HEK293 (cell line): ENCODE measurements around the gene SLC46A2.

Source experiments
- CTCF ChIA-PET: fragments of 350-600 bp; formaldehyde crosslinking; extraction: SDS; loops from one replicate; lab custom pipeline; 2021; ENCODE audit warnings: antibody characterized with exemption; lab: Yijun Ruan, JAX
- POLR2A ChIA-PET: fragments of 300-600 bp; formaldehyde crosslinking; extraction: SDS; loops from one replicate; lab custom pipeline; 2020; ENCODE audit warnings: antibody characterized with exemption, inconsistent platforms; lab: Yijun Ruan, JAX
- H3K27ac ChIP-seq: fragments of 200-500 bp; sonication (Bioruptor generic); 2 replicates; pipeline ENCODE4 v1.5.1; 2014; ENCODE audit warnings: low read depth, low read length, control low read depth, inconsistent platforms; ENCODE audit errors: extremely low read depth
- H3K36me3 ChIP-seq, 2 experiments: fragments of 200-500 bp in 1 of 2; sonication (Bioruptor generic) in 1 of 2; 1 replicate in 1 of 2; 2 replicates in 1 of 2; pipeline ENCODE4 v1.5.1; 2014 to 2017; ENCODE audit warnings: inconsistent platforms in 2 of 2, low read length in 2 of 2; ENCODE audit not compliant: control insufficient read depth in 2 of 2, insufficient read depth in 1 of 2
- H3K4me1 ChIP-seq: fragments of 200-500 bp; sonication (Bioruptor generic); 2 replicates; pipeline ENCODE4 v1.5.1; 2014; ENCODE audit warnings: mild to moderate bottlenecking, low read length, inconsistent platforms; ENCODE audit not compliant: control insufficient read depth, insufficient read depth
- H3K4me3 ChIP-seq: 2 replicates; pipeline ENCODE4 v1.5.1; 2011; ENCODE audit warnings: low read depth, mild to moderate bottlenecking, control low read depth, low read length, moderate library complexity
- H3K9me3 ChIP-seq: fragments of 200-500 bp; sonication (Bioruptor generic); 2 replicates; pipeline ENCODE4 v1.5.1; 2014; ENCODE audit warnings: low read depth, low read length, inconsistent platforms; ENCODE audit not compliant: control insufficient read depth, insufficient read depth
- PRDM4 ChIP-seq: fragments of 450-650 bp; formaldehyde crosslinking; IDR thresholded peaks from 2 replicates; pipeline ENCODE4 v1.5.1; 2017; ENCODE audit warnings: missing biosample characterization, missing genetic modification characterization
- RBAK ChIP-seq: fragments of 450-650 bp; formaldehyde crosslinking; IDR thresholded peaks from 2 replicates; pipeline ENCODE4 v1.5.1; 2016; ENCODE audit warnings: missing biosample characterization, missing genetic modification characterization
- TRIM28 ChIP-seq: IDR thresholded peaks from 2 replicates; pipeline ENCODE4 v1.6.1; 2011; ENCODE audit warnings: low read length, control low read depth, borderline replicate concordance
- ZBTB11 ChIP-seq: fragments of 450-650 bp; formaldehyde crosslinking; conservative IDR thresholded peaks from 2 replicates; pipeline ENCODE4 v1.5.1; 2016; ENCODE audit warnings: low read depth, missing biosample characterization, missing genetic modification characterization
- ZBTB6 ChIP-seq: fragments of 450-650 bp; formaldehyde crosslinking; IDR thresholded peaks from 2 replicates; pipeline ENCODE4 v1.5.1; 2017; ENCODE audit warnings: missing biosample characterization, missing genetic modification characterization
- ZNF175 ChIP-seq: fragments of 450-650 bp; formaldehyde crosslinking; IDR thresholded peaks from 2 replicates; pipeline ENCODE4 v1.5.1; 2016; ENCODE audit warnings: missing biosample characterization, missing genetic modification characterization
- ZNF391 ChIP-seq: fragments of 450-650 bp; formaldehyde crosslinking; IDR thresholded peaks from 2 replicates; pipeline ENCODE4 v1.5.1; 2016; ENCODE audit warnings: low read depth, missing biosample characterization, missing genetic modification characterization, borderline replicate concordance
- ZNF518A ChIP-seq: fragments of 450-650 bp; formaldehyde crosslinking; conservative IDR thresholded peaks from 2 replicates; pipeline ENCODE4 v1.5.1; 2016; ENCODE audit warnings: low read depth, missing biosample characterization, missing genetic modification characterization
- ZNF548 ChIP-seq: fragments of 450-650 bp; formaldehyde crosslinking; IDR thresholded peaks from 2 replicates; pipeline ENCODE4 v1.5.1; 2016; ENCODE audit warnings: missing biosample characterization, missing genetic modification characterization
- ZNF549 ChIP-seq: fragments of 450-650 bp; IDR thresholded peaks from 2 replicates; pipeline ENCODE4 v1.5.1; 2018; ENCODE audit warnings: missing biosample characterization, missing genetic modification characterization, mild to moderate bottlenecking, inconsistent platforms, moderate library complexity
- ZNF654 ChIP-seq: fragments of 450-650 bp; formaldehyde crosslinking; IDR thresholded peaks from 2 replicates; pipeline ENCODE4 v1.5.1; 2016; ENCODE audit warnings: low read depth, missing biosample characterization, missing genetic modification characterization
- ZNF76 ChIP-seq: fragments of 450-650 bp; formaldehyde crosslinking; IDR thresholded peaks from 2 replicates; pipeline ENCODE4; 2016; ENCODE audit warnings: low read depth, missing biosample characterization, missing genetic modification characterization, borderline replicate concordance
- ZNF785 ChIP-seq: fragments of 450-650 bp; formaldehyde crosslinking; IDR thresholded peaks from 2 replicates; pipeline ENCODE4 v1.5.1; 2016; ENCODE audit warnings: missing biosample characterization, missing genetic modification characterization
- ZSCAN30 ChIP-seq: fragments of 450-650 bp; IDR thresholded peaks from 2 replicates; pipeline ENCODE4 v1.5.1; 2018; ENCODE audit warnings: missing biosample characterization, mild to moderate bottlenecking, missing genetic modification characterization, moderate library complexity

The SLC46A2 gene

GRCh38 chr9:112880650-112881049, 10.0 kb downstream of the SLC46A2 start:
- Histone ChIP-seq H3K9me3 (no peaks in the 10 kb centered on the region), H3K27ac (no peak overlapping the region), H3K4me1 (no peaks in the 10 kb centered on the region), H3K36me3 (peaks cover 3 to 14% of the 10 kb centered on the region in 2 experiments; a peak in 2 of 3 replicates), H3K4me3 (no peak overlapping the region)
- ChIA-PET POLR2A (no interaction called here), CTCF (interaction anchor here (1.2 kb wide), 1 partner anchor 22 kb away, joined by 4 read pairs; no protein-coding TSS in a partner anchor)
- no peak for TF ChIP-seq ZNF518A
- no peak for TF ChIP-seq ZSCAN30 (tag by site-specific recombination)
- TF ChIP-seq ZNF391 (tag by site-specific recombination): no peak
- TF ChIP-seq ZNF654: no peak
- no peak for TF ChIP-seq ZNF785 (tag by site-specific recombination)
- no peak for TF ChIP-seq ZNF76
- no peak for TF ChIP-seq ZNF548 (tag by site-specific recombination)
- no peak for TF ChIP-seq PRDM4 (tag by site-specific recombination)

DNA sequence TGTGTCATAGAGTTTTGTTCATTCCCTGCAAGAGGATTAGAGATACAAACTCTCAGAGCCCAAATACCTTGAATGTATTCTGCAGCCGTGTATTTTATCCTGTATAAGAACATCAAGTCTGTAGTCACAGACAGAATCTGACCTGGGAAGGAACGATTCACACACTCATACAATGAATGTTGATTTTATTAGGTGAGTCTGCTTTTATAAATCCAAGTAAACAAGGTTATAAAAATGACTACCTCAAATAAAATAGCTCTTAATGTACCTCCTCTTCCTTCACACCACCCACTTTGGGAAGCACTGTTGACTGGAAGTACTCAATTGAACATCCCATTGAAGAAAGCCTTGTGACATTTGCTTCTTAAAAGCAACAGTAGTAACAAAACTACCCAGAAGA, 11.9 kb downstream of the SLC46A2 start:
- Histone ChIP-seq H3K4me3 (no peak overlapping the region), H3K36me3 (peaks cover 3 to 21% of the 10 kb centered on the region in 2 experiments; a peak in 2 of 3 replicates), H3K27ac (no peak overlapping the region), H3K9me3 (no peaks in the 10 kb centered on the region), H3K4me1 (no peaks in the 10 kb centered on the region)
- CTCF ChIA-PET: interaction anchor here (1.0 kb wide), 2 partner anchors 9 to 24 kb away, joined by 3 to 5 read pairs; no protein-coding TSS in a partner anchor
- POLR2A ChIA-PET: no interaction called here
- TF ChIP-seq ZNF549 (tag by site-specific recombination): no peak
- no peak for TF ChIP-seq ZBTB11 (tag by site-specific recombination)
- TF ChIP-seq TRIM28: no peak
- TF ChIP-seq ZNF518A: no peak
- TF ChIP-seq ZNF175 (tag by site-specific recombination): no peak
- no peak for TF ChIP-seq RBAK
- TF ChIP-seq ZNF391 (tag by site-specific recombination): no peak
- no peak for TF ChIP-seq ZBTB6
